22Rv1 (cell line): ENCODE measurements around the gene TNFRSF19.
A peak's percentile ranks its signal among the peaks of the same experiment; 100 is the strongest.

Experiments used
- H3K27ac ChIP-seq: fragments of 450-650 bp; 2 replicates; pipeline ENCODE4 v1.5.1; 2017
- CTCF ChIP-seq: fragments of 450-650 bp; IDR thresholded peaks from 2 replicates; pipeline ENCODE4 v1.5.1; 2017; ENCODE audit warnings: mild to moderate bottlenecking
- ZFX ChIP-seq: fragments of 450-650 bp; IDR thresholded peaks from 2 replicates; pipeline ENCODE4 v1.6.1; 2017; ENCODE audit warnings: antibody characterized with exemption, borderline replicate concordance

TNFRSF19 gene

GRCh38 chr13:23707674-23708073 is 137.5 kb downstream of the TNFRSF19 start:
- H3K27ac ChIP-seq, result no peak overlapping the region

DNA sequence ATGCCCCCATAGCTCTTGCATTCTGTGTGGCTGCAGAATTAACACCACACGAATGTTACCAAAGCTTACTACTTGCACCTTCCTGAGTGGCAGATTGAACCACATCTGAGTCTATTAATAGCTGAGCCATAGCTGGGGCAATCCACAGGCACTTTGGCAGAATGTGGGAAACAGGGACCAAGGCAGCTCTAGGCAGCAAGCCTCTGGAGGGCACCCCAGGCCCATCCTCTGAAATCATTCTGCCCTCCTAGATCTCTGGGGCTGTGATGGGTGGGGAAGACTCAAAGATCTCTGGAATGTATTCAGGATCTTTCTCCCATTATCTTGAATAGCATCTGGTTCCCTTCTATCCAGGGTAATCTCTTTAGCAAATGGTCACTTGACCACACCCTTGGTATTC is 139.3 kb downstream of the TNFRSF19 start:
- no peak for TF ChIP-seq CTCF
- H3K27ac ChIP-seq, result no peak overlapping the region

More at GRCh38 chr13:23707674-23708073, 137.5 kb downstream of the TNFRSF19 start:
- TF ChIP-seq CTCF (peak; percentile 25; the same call in 1 of the 2 replicates), ZFX (no peak)

DNA sequence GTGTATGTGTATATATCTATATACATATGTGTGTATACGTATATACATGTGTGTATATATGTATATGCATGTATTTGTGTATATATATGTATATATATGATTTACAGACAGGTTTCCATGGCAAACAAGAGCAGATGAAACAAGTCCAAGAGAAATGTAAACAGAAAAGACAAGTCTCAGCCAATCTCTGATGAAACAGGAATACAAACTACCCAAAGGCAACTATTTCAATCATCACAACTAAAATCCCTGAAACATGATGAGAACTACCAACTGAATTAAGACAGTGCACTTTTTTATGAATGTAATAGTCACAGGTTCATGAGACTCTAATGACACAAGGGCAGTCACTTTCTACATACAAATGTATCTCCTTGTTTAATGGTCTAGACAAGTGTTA is 140.2 kb downstream of the TNFRSF19 start:
- TF ChIP-seq ZFX (no peak), CTCF (no peak)
- H3K27ac ChIP-seq, result no peak overlapping the region

DNA sequence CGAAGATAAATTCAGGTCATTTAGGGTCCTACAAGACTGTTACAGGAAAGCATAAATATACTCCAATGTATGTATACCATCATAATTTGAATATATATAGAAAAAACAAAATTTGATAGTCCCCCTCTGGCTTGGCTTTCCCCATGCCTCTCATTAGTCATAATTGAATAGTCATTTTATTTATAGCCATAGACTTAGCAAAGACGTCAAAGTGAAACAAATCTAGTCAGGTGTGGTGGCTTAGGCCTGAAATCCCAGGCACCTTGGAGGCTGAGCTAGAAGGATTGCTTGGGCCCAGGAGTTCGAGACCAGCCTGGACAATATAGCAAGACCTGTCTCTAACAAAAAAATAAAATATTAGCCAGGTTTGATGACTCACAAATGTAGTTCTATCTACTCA is 141.1 kb downstream of the TNFRSF19 start:
- TF ChIP-seq ZFX, result no peak
- TF ChIP-seq CTCF, result no peak
- H3K27ac ChIP-seq, result no peak overlapping the region

DNA sequence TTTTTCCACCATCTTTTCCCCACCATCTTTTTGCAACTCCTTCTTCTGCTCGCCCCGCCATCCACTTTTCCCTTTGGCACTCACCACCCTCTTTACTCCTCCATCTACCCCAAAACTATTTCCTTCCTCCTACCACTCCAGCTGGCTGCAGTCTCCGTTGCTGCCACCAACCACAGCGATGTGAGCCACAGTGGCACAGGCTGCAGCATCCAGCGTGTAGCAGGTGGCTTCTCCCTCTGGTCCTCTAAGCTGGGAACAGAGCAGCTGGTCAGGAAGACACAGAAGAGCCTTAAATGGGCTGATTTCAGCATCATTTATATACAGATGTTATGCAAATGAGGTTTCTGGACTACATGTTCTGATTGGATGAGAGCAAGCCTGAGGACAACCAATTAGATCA is 144.5 kb downstream of the TNFRSF19 start:
- no peak overlapping the region for H3K27ac ChIP-seq
- TF ChIP-seq CTCF (no peak), ZFX (no peak)

DNA sequence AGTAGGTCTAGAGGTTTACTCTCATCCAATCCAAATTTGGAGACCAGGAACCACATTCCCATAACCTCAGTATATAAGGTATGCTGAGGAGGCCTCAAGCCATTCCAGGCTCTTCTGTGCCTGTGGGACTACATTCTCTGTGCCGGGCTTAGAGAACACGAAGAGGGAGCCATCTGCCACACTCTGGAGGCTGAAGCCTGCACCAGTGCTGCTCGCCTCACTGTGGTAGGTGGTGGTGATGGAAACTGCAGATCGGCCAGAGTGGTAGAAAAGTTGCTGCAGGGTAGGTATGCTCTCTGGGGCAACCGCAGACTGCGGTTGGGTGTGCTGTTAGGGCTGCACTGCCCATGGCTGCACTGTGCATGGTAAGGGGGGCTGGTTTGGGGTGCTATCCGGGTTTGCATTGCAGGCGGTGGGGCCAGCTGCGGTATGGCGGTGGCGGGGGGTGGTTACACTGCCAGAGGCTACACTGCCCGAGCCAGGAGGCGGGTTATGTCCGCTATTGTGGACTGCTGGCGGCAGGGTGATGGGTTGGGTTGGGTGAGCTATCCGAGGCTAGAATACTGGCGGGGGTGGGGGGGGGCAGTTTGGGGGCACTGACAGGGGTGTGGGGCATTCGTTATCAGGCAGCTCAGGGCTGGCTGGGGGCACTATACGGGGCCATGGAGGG is 145.0 kb downstream of the TNFRSF19 start:
- no peak for TF ChIP-seq ZFX
- TF ChIP-seq CTCF, result no peak
- no peak overlapping the region for H3K27ac ChIP-seq

GRCh38 chr13:23715762-23716235 is 145.6 kb downstream of the TNFRSF19 start:
- H3K27ac ChIP-seq, result no peak overlapping the region
- peak; percentile 45 for TF ChIP-seq CTCF
- no peak for TF ChIP-seq ZFX
